ENCODE data around the gene IFT25. TPM values are rescaled to one million over a fixed set of nuclear protein-coding genes. Genes with fewer than 3 reads are reported as not detected.
"Not testable (repeated sequence)": the region's sequence is repeated elsewhere in the genome, so short reads cannot be mapped to it uniquely, and the experiment has no call there.

Gene IFT25
- total RNA-seq, 6 experiments from 2014 or later, result 11.7 to 19.3 (median 12.9) TPM

- 84% methylated on average over 13 of the region's 13 CpGs for WGBS (ENCODE audit: insufficient coverage, low coverage, low lambda C conversion rate, missing lambda C conversion rate)
- no peak for DNase-seq
- TF ChIP-seq POLR2A (IDR thresholded peaks at IDR 0.05), result no peak
- no peak for TF ChIP-seq CTCF (IDR thresholded peaks at IDR 0.05)
- Histone ChIP-seq H3K36me3 (no peaks in the 10 kb centered on the region), H3K27ac (no peak overlapping the region), H3K4me1 (peaks cover 0 to 19% (median 8%) of the 10 kb centered on the region in 4 donors), H3K9me3 (no peaks in the 10 kb centered on the region), H3K4me3 (no peak overlapping the region), H3K27me3 (no peaks in the 10 kb centered on the region)
- no peak for ATAC-seq
- intact Hi-C loops (cut with DNase I), result no loop called here
These were observed 34.4 kb upstream of the IFT25 start for GRCh38 chr1:53979712-53980450.

GRCh38 chr1:53975861-53976260, 30.4 kb upstream of the IFT25 start:
- ATAC-seq, result no peak
- peaks cover 0 to under 1% (median 0%) of the 10 kb centered on the region in 4 donors for H3K36me3 ChIP-seq
- H3K4me1 ChIP-seq, result peaks cover 0 to 3% (median 0%) of the 10 kb centered on the region in 4 donors
- DNase-seq, result no peak
- no peak overlapping the region for H3K4me3 ChIP-seq
- intact Hi-C loops (cut with DNase I), result no loop called here
- WGBS (ENCODE audit: insufficient coverage, low coverage, low lambda C conversion rate, missing lambda C conversion rate), result 96% methylated on average over 7 of the region's 7 CpGs
- H3K27ac ChIP-seq, result no peak overlapping the region
- no peaks in the 10 kb centered on the region for H3K9me3 ChIP-seq
- no peaks in the 10 kb centered on the region for H3K27me3 ChIP-seq
- TF ChIP-seq POLR2A (IDR thresholded peaks at IDR 0.05) (no peak), CTCF (IDR thresholded peaks at IDR 0.05) (no peak)

GRCh38 chr1:53971718-53972117, 26.2 kb upstream of the IFT25 start:
- Histone ChIP-seq H3K27me3 (no peaks in the 10 kb centered on the region), H3K27ac (no peak overlapping the region), H3K4me1 (peaks cover 0 to 17% (median 9%) of the 10 kb centered on the region in 4 donors), H3K9me3 (no peaks in the 10 kb centered on the region), H3K4me3 (no peak overlapping the region), H3K36me3 (peaks cover 0 to 2% (median 0%) of the 10 kb centered on the region in 4 donors)
- no peak for TF ChIP-seq CTCF (IDR thresholded peaks at IDR 0.05)
- TF ChIP-seq POLR2A (IDR thresholded peaks at IDR 0.05), result no peak
- 71% methylated on average over 2 of the region's 2 CpGs for WGBS (ENCODE audit: insufficient coverage, low coverage, low lambda C conversion rate, missing lambda C conversion rate)
- intact Hi-C loops (cut with DNase I), result no loop called here
- ATAC-seq (no peak), DNase-seq (no peak)

GRCh38 chr1:53969323-53969722, 23.8 kb upstream of the IFT25 start:
- DNase-seq; H3K9me3 ChIP-seq; ATAC-seq; H3K27ac ChIP-seq; intact Hi-C loops (cut with DNase I); H3K4me3 ChIP-seq; H3K36me3 ChIP-seq; H3K27me3 ChIP-seq: not testable (repeated sequence)
- WGBS (ENCODE audit: insufficient coverage, low coverage, low lambda C conversion rate, missing lambda C conversion rate), result 100% methylated on average over 1 of the region's 2 CpGs
- peaks cover 0 to 26% (median 13%) of the 10 kb centered on the region in 4 donors for H3K4me1 ChIP-seq

- ATAC-seq (peak in 2 of 4 donors; percentile 39 to 76), DNase-seq (no peak)
- Histone ChIP-seq H3K36me3 (peaks cover 0 to 3% (median 2%) of the 10 kb centered on the region in 4 donors), H3K4me3 (no peak overlapping the region), H3K9me3 (no peaks in the 10 kb centered on the region), H3K27me3 (no peaks in the 10 kb centered on the region), H3K27ac (peak overlapping the region in 1 of 3 donors; percentile 61), H3K4me1 (peaks cover 0 to 26% (median 13%) of the 10 kb centered on the region in 4 donors)
- TF ChIP-seq CTCF (IDR thresholded peaks at IDR 0.05) (no peak), POLR2A (IDR thresholded peaks at IDR 0.05) (no peak)
- intact Hi-C loops (cut with DNase I), result no loop called here
- WGBS (ENCODE audit: insufficient coverage, low coverage, low lambda C conversion rate, missing lambda C conversion rate), result 44% methylated on average over 2 of the region's 2 CpGs
These were observed 22.6 kb upstream of the IFT25 start for GRCh38 chr1:53968125-53968513.
